ENCODE data around the gene CASR. TPM values are rescaled to one million over a fixed set of nuclear protein-coding genes. Genes with fewer than 3 reads are reported as not detected.

The CASR gene
- total and polyA plus RNA-seq, 2 of the 4 experiments (the other 2 are of a cell fraction): not detected

- intact Hi-C loops (cut with micrococcal nuclease): no loop called here
- Histone ChIP-seq H3K4me3 (ENCODE audit: insufficient read depth, low read depth, low read length) (no peak overlapping the region), H3K9ac (ENCODE audit: low read depth, low read length) (no peak overlapping the region), H3K56ac (ENCODE audit: extremely low read depth, insufficient read depth, low read length) (no peak overlapping the region), H4K91ac (ENCODE audit: insufficient read depth, low read depth, low read length) (no peak overlapping the region), H4K5ac (ENCODE audit: low read depth, low read length) (no peak overlapping the region), H3K4ac (ENCODE audit: low read depth, low read length) (no peak overlapping the region), H2BK5ac (ENCODE audit: low read depth, low read length, poor library complexity, severe bottlenecking) (no peak overlapping the region), H3K18ac (ENCODE audit: low read depth, low read length) (no peak overlapping the region), H3K79me1 (ENCODE audit: low read depth in 1 of 2, low read length in 2 of 2) (no peaks in the 10 kb centered on the region), H2BK20ac (ENCODE audit: low read depth, low read length) (no peak overlapping the region), H3K4me1 (ENCODE audit: control insufficient read depth, insufficient read depth, low read length) (no peaks in the 10 kb centered on the region), H3K27me3 (ENCODE audit: control insufficient read depth, insufficient read depth, low read length) (peaks cover 3% of the 10 kb centered on the region; the same call in 1 of the 2 replicates), H3K23ac (ENCODE audit: low read depth, low read length) (no peak overlapping the region), H3K9me1 (ENCODE audit: insufficient read depth, low read length) (no peaks in the 10 kb centered on the region), H3K36me3 (ENCODE audit: control insufficient read depth, insufficient read depth, low read length) (no peaks in the 10 kb centered on the region), H3K9me3 (ENCODE audit: control insufficient read depth, insufficient read depth, low read length) (no peaks in the 10 kb centered on the region), H2BK120ac (ENCODE audit: low read depth, low read length) (no peak overlapping the region), H2AK9ac (replicated peaks; ENCODE audit: low read depth, low read length, poor library complexity) (no peak overlapping the region), H2AFZ (replicated peaks; ENCODE audit: low read length, poor library complexity) (no peak overlapping the region), H2AK5ac (ENCODE audit: low read depth, low read length) (no peak overlapping the region), H2BK15ac (ENCODE audit: low read depth, low read length) (no peak overlapping the region), H3K27ac (ENCODE audit: insufficient read depth, low read length) (no peak overlapping the region), H3K4me2 (ENCODE audit: low read depth, low read length) (no peak overlapping the region), H4K8ac (ENCODE audit: low read depth in 2 of 2, low read length in 2 of 2) (no peak overlapping the region), H4K20me1 (ENCODE audit: insufficient read depth, low read length) (no peaks in the 10 kb centered on the region), H3K14ac (replicated peaks; ENCODE audit: low read depth, low read length) (no peak overlapping the region)
- ATAC-seq (ENCODE audit: low read depth) (no peak), DNase-seq (no peak)
- WGBS, 2 experiments (ENCODE audit: extremely low coverage in 2 of 2, insufficient read length in 1 of 2): no CpG with 5 or more reads among the region's 8 CpGs
- dilution Hi-C loops (cut with HindIII; ENCODE audit: low sequenced_read_pairs, unreplicated experiment): no loop called here
- ChIA-PET POLR2A (ENCODE audit: unreplicated experiment) (no interaction called here), CTCF (no interaction called here)
- BruUV-seq (replicated peaks): no TSS peak
- no peak for TF ChIP-seq USF2 (IDR thresholded peaks at IDR 0.05; ENCODE audit: low read depth, low read length)
- no peak for TF ChIP-seq MAZ (IDR thresholded peaks at IDR 0.05; ENCODE audit: borderline replicate concordance, low read depth, low read length)
- in situ Hi-C loops (cut with MboI; ENCODE audit: low sequenced_read_pairs): no loop called here
Observed at GRCh38 chr3:122332551-122332950, 149.1 kb downstream of the CASR start.

Other genes starting within 250 kb of the CASR start
- gene ILDR1, start 161.4 kb upstream of the CASR start, total RNA-seq (2012; rRNA removed): not detected in 2 replicates
- gene ILDR1, start 161.4 kb upstream of the CASR start, polyA plus RNA-seq (2012; rRNA removed): not detected in 2 replicates
- gene CD86, start 128.3 kb upstream of the CASR start, total RNA-seq (2012; rRNA removed): not detected in 2 replicates
- not detected in 2 replicates for gene CD86, start 128.3 kb upstream of the CASR start, polyA plus RNA-seq (2012; rRNA removed)
- not detected in 2 replicates for gene CSTA, start 141.6 kb downstream of the CASR start, total RNA-seq (2012; rRNA removed)
- gene CSTA, start 141.6 kb downstream of the CASR start, polyA plus RNA-seq (2012; rRNA removed): 0.16 and 0.17 TPM in 2 replicates
- gene MIX23, start 199.6 kb downstream of the CASR start, total RNA-seq (2012; rRNA removed): 10.0 and 65.8 TPM in 2 replicates
- gene MIX23, start 199.6 kb downstream of the CASR start, polyA plus RNA-seq (2012; rRNA removed): 12.9 and 26.7 TPM in 2 replicates
- gene FAM162A, start 200.5 kb downstream of the CASR start, total RNA-seq (2012; rRNA removed): 28.9 and 33.9 TPM in 2 replicates
- 66.5 and 66.8 TPM in 2 replicates for gene FAM162A, start 200.5 kb downstream of the CASR start, polyA plus RNA-seq (2012; rRNA removed)
- 5.6 and 9.2 TPM in 2 replicates for gene WDR5B, start 232.4 kb downstream of the CASR start, total RNA-seq (2012; rRNA removed)
- gene WDR5B, start 232.4 kb downstream of the CASR start, polyA plus RNA-seq (2012; rRNA removed): 2.3 and 3.1 TPM in 2 replicates

Measured in IMR-90 (cell line).